Stimulated activated CD4-positive, alpha-beta T cell treated with anti-CD3 and anti-CD28 coated beads, Interleukin-4, amount 100 ng/mL, for 4 hours (primary cell): ENCODE measurements around the gene ALG13.
A peak's percentile ranks its signal among the peaks of the same experiment; 100 is the strongest.
"Not testable (repeated sequence)": the region's sequence is repeated elsewhere in the genome, so short reads cannot be mapped to it uniquely, and the experiment has no call there.

Experiments
- DNase-seq, 2 experiments: peaks; one replicate each; pipeline ENCODE4 v3.0.0-alpha.2; 2020

ALG13 gene

DNA sequence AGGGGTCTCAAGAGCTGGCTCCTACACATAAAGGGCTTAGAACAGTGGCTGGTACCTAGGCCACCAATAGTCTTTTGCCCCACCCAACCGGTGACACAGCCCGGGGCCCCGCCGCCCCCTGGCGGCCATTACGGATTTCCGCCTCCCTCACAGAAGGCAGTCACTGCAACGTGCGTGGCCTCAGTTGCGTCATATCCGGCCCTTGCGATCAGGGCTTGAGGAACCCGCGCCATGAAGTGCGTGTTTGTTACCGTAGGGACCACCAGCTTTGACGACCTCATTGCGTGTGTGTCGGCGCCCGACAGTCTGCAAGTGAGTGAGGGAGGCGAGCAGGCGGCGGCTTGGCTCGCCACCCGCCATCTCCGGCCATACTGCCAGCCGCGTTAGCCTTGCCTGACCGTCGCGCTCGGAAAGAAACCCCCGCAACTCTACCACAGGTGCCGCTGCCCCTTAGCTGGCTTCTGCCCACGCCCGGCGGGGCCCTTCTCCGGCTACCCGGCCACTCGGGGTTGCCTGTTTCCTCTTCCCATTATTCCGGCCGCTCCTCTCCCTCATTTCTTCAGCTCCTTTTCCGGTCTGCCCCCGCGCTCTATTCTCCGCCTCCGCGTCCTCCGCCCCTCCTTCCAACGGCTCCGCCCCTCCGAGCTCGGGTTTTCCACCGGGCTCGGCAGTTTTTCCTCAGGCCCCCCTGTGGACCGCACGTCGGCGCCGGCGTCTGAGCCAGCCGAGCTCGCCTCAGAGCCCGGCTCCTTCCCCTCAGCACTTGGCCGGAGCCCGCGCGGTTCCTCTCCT is at the start of gene ALG13:
Gene ALG13 (plus strand): TSS at position 183 of the 792 bp plus-strand sequence. CDS start 49 bp downstream, at position 232.
- DNase-seq = peak; percentile 79 to 88

DNA sequence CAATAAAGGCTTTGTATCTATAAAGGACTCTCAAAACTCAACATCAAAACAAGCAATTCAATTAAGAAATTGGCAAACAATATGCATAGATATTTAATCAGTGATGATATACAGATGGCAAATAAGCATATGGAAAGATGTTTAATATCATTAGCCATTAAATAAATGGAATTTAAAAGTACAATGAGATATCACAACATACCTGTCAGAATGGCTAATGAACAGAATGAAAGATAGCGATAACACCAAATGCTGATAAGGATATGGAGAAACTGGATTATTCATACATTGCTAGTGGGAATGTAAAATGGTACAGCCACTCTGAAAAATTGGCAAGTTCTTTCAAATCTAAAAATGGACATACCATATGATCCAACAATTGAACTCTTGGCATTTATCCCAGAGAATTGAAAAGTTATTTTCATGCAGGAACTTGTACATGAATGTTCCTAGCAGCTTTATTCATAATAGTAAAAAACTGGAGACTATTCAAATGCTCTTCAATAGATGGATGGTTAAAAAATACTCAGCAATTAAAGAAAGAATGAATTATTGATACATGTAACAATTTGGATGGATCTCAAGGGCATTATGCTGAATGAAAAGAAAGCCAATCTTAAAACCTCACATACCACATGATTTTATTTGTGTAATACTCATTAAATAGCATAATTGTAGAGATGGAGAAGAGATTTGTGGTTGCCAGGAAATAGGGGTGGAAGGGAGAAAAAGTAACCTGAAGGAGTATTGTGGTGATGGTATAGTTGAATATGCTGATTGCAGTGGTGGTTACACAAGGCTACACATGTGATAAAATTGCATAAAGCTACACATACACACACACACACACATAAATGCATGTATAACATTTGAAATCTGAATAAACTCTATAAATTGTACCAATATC is 45.9 kb upstream of the ALG13 start:
- no peak for DNase-seq

DNA sequence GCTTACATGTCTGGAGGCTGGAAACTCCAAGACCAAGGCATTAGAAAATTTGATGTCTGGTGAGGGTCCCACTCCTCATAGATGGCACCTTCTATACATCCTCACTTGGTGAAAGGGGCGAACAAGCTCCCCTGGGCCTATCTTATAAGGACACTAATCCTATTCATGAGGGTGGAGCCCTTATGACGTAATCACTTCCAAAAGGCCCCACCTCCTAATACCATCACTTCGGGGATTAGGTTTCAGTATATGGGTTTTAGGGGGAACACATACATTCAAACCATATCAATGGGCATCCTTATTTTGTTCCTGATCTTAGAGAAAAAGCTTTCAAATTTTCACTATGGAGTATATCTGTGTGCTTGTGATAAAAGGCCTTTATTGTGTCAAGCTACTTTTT is 39.0 kb upstream of the ALG13 start:
- DNase-seq = no peak

DNA sequence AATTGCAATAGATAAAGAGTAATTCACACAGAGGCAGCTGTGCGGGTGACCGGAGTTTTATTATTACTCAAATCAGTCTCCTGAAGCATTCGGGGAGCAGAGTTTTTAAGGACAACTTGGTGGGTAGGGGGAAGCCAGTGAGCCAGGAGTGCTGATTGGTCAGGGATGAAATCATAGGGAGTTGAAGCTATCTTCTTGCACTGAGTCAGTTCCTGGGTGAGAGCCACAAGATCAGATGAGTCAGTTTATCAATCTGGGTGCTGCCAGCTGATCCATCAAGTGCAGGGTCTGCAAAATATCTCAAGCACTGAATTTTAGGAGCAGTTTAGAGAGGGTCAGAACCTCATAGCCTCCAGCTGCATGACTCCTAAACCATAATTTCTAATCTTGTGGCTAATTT is 35.8 kb upstream of the ALG13 start:
- not testable (repeated sequence) for DNase-seq

DNA sequence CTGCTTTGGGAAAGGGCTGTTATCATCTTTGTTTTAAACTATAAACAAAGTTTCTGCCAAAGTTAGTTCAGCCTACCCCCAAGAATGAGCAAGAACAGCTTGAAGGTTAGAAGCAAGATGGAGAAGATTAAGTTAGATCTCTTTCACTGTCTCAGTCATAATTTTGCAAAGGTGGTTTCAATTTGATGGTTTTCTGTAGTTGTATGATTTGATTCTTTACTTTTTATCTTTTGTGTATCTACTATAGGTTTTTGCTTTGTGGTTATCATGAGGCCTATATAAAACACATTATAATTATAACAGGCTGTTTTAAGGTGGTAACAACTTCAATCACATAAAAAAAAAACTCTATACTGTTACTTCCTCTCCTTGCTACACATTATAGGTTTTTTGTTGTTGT is 35.4 kb upstream of the ALG13 start:
- DNase-seq = no peak

DNA sequence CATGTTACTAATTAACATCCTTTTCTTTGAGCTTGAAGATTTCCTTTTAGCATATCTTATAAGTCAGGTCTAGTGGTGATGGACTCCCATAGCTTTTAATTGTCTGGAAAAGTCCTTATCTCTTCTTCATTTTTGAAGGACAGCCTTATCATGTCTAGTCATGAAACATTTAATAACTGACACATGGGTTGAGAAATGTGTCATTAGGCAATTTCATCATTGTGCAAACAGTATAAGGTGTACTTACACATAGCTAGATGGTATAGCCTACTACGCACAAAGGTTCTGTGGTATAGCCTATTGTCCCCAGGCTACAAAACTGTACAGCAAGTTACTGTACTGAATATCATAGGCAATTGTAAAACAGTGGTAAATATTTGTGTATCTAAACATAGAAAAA is 34.5 kb upstream of the ALG13 start:
- DNase-seq = no peak

DNA sequence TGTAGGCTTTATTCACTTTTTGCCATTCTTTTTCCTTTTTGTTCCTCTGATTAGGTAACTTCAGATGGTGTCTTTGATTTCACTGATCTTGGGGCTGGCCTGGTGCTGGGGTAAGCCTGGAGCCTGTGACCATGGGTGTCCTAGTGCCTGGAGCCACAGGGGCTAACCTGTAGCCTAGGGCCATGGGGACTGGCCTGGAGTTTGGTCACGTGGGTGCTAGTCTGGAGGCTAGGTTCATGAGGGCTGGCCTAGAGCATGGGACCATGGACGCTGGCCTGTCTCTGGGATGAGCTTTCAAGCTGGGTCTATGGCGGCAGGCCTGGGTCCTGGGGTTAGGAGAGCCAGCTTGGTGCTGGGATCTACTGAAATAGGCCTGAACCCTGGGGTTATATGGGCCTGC is 32.2 kb upstream of the ALG13 start:
- DNase-seq = no peak

DNA sequence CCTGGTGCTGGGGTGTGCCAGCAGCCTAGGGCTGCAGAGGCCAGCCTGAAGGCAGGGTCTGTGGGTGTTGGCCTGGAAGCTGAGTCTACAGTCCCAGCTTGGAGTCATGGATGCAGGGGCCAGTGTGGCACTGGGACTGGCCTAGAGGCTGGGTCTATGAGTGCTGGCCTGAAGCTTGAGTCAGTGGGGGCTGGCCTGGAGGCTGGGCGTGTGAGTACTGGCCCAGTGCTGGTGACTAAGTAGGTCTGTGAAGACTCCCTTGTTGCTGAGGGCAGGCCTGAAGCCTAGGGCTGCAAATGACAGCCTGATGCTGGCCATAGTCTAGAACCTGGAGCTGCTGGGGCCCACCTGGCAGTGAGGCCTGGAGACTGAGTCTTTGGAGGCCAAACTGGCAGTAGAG is 31.3 kb upstream of the ALG13 start:
- no peak for DNase-seq

DNA sequence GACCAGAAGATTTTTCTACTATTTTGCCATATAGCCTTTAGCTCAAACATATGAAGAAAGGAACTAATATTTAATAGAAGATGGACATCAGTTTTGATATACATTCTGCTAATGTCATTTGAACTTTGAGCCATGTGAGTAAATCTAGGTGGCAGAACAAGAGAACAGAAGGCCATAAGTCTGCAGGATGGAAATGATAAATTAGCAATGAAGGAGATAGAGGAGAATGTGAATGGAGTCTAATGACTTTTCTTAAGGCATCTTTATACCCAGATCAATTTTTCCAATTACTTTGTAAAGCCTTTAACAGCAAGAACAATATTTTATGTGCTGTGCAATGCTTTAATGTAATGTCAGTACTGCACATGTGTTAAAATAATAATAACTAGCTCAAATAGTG is 30.1 kb upstream of the ALG13 start:
- DNase-seq = no peak

DNA sequence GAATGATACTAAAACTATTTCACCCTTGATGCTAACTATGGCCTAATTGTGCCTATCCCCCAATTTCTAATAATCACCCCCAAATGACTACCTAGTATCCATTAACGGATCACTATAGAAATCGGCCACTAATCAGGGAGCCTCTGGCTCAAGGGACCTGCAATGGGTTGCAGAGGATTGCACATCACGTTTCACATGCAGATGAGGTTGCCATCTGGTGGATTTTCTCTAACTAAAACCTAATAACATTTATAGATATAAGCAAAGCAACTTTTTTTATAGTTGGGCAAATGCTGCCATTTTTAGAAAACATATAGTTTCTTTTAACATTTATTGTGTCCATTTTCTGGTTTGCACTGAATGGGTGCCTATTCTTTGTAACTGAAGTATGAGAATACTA is 28.3 kb upstream of the ALG13 start:
- no peak for DNase-seq

DNA sequence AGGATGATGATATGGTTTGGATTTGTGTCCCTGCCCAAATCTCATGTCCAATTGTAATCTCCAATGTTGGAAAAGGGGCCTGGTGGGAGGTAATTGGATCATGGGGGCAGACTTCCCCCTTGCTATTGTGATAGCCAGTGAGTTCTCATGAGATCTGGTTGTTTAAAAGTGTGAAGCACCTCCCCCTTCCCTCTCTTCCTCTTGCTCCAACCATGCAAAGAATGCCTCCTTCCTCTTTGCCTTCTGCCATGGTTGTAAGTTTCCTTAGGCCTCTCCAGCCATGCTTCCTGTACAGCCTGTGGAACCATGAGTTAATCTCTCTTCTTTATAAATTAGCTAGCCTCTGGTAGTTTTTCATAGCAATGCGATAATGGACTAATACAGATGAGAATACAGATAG is 19.7 kb upstream of the ALG13 start:
- no peak for DNase-seq

DNA sequence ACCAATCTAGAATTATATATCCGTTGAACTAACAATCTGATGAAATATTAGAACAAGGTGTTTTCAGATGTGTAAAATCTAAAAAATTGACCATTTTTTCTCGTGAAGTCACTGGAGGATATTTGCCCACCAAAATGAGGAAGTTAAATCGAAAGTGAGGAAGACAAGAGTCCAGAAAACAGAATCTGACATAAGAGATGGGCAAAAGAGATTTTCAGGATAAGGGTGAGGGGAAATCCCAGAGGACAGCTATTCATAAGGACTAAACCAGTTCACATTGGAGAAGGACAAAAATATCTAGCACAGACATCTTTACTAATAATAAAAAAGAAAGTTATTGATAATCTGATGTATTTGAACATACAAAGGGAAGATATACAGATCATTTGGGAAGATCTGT is 18.7 kb upstream of the ALG13 start:
- no peak for DNase-seq

DNA sequence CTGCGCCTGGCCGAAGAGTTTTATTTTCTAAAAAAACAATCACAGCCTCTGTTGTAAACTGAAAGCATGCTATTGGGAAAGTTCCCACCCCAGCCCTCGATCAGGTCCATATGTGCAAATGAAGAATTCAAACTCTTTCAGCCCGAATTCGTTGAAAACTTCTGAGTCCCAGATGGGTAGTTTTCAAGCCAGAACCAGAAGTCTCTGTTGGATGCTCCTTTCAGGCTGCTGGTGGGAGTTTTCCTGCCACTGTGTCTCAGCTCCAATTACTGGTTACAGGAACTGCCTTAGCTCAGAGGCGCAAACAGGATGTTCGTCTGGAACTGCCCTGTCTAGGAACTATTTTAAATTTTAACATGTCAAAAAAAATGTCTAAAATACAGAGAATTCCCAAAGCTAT is 9.3 kb upstream of the ALG13 start:
- DNase-seq = no peak

DNA sequence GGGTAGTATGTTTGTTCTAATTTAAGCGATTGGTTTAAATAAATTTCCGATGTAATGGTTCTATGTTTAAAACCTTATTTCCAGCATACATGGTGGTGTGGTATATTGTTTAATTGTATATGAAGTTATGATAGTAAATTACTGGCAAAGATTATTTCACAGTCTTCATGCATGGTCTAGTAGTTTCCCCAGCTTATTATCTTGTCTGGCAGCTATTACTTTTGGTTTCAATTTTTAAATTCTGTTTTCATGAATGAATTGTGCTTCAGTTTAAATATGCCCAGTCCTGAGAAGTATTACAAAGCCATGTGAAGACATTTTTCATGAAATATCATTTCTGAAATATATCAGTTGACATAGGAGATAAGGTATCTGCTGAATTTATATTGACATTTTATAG is 6.3 kb downstream of the ALG13 start:
- DNase-seq = no peak

DNA sequence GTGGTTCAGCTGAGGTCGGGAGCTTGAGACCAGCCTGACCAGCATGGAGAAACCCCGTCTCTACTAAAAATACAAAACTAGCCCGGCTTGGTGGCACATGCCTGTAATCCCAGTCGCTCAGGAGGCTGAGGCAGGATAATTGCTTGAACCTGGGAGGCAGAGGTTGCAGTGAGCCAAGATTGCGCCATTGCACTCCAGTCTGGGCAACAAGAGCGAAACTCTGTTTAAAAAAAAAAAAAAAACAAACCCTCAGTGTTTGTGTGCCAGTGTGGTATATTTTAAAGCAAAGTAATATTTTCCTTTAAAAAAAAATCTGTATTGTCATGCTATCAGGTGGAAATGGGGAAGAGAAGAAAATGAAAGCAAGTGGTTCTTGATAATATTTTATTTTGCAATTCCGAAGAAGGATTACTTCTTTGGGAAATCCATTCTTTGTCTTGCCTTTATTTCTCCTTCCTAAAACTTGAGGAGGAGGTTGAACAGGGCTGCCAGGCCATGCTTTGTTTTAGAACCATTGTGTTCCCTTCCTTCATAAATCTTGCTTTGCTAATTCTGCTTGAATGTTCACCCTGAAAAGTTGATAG is 14.4 kb downstream of the ALG13 start:
- DNase-seq = no peak

DNA sequence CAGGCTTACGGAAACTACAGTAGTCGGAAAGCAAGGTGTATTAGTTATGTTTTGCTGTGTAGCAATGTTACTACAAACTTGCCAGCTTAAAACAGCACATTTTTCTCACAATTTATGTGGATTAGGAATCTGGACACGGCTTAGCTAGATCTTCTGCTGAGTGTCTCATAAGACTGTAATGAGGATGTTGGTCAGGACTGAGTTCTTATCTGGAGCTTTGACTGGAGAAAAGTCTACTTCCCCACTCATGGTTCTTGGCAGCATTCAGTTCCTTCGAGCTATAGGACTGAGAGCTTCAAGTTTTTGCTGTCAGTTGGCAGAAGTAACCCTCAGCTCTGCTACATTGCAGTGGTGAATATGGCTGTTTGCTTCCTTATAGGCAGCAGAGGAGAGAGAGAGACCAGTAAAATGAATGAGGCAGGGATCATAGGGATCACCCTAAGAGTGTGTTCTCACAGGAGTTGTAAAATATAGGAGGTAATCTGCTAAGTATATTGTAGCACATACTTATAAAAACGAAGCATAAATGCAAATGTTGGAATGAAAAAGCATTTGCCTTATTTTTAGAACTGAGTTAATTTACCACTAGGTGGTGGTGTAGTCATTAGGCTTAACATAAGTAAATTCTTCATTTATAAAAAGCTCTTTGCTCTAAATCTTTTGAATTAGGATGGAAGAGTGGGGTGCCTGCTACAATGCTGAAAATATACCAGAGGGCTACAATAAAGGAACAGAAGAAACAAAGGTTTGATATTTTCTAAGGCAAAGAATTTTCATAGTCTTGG is 38.6 kb downstream of the ALG13 start:
- DNase-seq = no peak

DNA sequence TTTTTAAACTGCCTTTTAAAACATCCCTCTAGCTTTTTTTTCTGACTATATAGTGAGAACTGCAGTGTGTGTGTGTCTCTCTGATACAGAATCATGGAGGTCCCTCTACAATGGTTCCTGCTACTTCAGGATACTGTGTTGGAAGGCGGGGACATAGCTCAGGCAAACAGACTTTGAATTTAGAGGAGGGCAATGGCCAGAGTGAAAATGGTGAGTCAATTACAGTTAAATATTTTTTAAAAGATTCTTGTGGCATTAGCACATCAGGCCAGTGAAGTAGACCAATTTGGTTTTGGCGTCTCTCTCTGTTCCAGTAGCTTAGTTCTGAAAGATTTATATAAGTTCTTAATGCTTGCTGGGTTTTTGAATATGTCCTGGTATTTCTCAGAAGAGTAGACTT is 47.1 kb downstream of the ALG13 start:
- DNase-seq = no peak

DNA sequence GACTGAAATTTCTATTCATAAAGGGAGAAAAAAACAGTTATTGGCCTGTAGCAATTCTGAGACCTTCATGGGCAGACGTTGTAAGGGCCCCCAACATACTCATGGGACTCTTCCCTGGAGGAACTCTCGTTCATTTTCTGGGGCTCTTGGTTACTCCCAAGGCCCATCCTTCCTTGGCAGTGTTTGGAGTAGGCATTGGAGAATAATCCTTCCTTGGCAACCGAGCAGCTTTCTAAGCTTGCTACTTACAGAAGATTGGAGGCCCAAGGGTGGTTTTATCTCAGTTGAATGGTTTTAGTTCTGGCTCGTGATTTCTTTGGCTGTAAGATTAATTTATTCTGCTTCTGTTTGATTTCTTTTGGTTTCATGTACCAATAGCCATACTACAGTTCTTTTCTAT is 50.4 kb downstream of the ALG13 start:
- DNase-seq = no peak

DNA sequence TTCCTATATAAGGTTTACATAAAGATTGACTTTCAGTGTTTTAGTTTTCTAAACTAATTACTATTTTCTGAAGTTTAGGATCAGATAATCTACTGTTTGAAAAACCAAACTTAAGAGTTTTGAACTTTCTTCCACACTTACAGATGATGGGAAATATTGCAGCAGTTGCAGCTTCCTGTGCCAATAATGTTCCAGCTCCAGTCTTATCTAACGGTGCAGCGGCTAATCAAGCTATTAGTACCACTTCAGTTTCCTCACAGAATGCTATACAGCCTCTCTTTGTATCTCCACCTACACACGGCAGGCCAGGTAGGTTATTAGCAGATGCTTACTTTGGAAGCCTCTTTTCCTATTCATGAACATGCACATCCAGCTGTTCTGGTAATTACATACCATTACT is 55.6 kb downstream of the ALG13 start:
- no peak for DNase-seq

DNA sequence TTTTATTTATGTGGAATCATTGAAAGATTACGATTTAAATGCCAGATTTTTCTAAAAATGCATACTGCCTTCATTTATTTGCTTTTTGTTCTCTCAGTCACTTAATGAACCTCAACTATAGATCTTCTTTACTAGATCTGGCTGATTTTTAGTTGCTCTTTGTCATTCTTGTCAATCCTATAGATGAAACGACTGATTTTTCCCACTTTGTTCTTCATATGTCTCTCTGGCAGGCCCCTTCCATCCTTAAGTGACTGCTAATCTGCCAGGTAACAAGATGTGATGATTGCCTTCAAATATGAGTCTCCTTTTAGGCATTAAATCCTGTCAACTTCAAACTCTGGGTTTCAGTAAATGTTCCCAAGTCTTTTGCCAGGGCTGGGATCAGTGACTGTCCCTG is 61.0 kb downstream of the ALG13 start:
- DNase-seq = no peak

DNA sequence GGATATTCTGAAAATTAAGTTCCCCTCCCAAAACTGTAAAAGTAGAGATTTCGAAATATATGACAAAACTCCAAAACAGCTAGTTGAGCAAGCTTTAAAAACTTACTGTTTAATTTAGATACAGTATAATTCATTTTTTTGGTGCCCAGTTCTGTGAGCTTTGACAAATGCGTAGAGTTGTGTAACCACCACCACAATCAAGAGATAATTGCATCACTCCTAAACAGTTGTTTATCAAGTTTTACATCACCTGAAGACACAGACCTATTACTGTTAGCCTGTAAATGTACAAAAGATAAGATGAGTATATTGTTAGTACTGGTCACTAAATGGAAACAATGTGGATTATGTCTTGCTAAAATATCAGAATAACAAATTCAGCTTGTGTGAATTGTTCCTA is 62.3 kb downstream of the ALG13 start:
- DNase-seq = no peak

DNA sequence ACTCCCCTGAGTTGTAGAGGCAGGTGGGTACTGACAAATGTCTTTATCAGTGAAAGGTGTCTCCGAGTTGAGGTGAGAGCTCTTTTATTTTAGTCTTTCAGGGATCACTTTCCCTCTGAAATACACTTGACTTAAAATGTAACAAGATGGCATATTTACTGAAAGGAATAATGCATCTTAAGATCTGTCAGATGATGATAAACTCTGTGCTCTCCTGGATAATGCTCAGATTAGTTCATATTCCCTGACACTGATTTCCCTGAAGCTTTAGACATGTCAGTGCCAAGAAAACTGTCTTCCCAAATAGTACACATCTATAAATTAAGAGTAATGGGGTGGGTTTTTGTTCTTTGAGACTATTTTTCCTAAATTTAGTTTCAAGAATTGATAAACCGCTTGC is 75.5 kb downstream of the ALG13 start:
- DNase-seq = no peak

DNA sequence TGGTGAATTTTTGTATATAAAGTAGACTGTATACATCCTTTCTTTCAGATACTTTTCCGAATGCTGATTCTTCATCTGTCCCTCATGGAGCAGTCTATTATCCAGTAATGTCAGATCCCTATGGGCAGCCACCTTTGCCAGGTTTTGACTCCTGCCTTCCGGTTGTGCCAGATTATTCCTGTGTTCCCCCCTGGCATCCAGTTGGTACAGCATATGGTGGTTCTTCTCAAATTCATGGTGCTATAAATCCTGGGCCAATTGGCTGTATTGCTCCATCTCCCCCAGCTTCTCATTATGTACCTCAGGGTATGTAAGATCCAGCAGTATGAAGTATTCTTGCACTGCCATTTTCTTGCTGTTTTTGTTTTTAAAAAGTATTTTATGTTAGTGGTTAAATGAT is 78.7 kb downstream of the ALG13 start:
- no peak for DNase-seq
